HEK293 (cell line): ENCODE data around the gene FSTL5.

Source experiments
- CTCF ChIA-PET: fragments of 350-600 bp; formaldehyde crosslinking; extraction: SDS; loops from one replicate; lab custom pipeline; 2021; ENCODE audit warnings: antibody characterized with exemption; lab: Yijun Ruan, JAX
- POLR2A ChIA-PET: fragments of 300-600 bp; formaldehyde crosslinking; extraction: SDS; loops from one replicate; lab custom pipeline; 2020; ENCODE audit warnings: antibody characterized with exemption, inconsistent platforms; lab: Yijun Ruan, JAX
- H3K27ac ChIP-seq: fragments of 200-500 bp; sonication (Bioruptor generic); 2 replicates; pipeline ENCODE4 v1.5.1; 2014; ENCODE audit warnings: low read depth, low read length, control low read depth, inconsistent platforms; ENCODE audit errors: extremely low read depth
- H3K36me3 ChIP-seq, 2 experiments: fragments of 200-500 bp in 1 of 2; sonication (Bioruptor generic) in 1 of 2; 1 replicate in 1 of 2; 2 replicates in 1 of 2; pipeline ENCODE4 v1.5.1; 2014 to 2017; ENCODE audit warnings: inconsistent platforms in 2 of 2, low read length in 2 of 2; ENCODE audit not compliant: control insufficient read depth in 2 of 2, insufficient read depth in 1 of 2
- H3K4me1 ChIP-seq: fragments of 200-500 bp; sonication (Bioruptor generic); 2 replicates; pipeline ENCODE4 v1.5.1; 2014; ENCODE audit warnings: mild to moderate bottlenecking, low read length, inconsistent platforms; ENCODE audit not compliant: control insufficient read depth, insufficient read depth
- H3K4me3 ChIP-seq: 2 replicates; pipeline ENCODE4 v1.5.1; 2011; ENCODE audit warnings: low read depth, mild to moderate bottlenecking, control low read depth, low read length, moderate library complexity
- H3K9me3 ChIP-seq: fragments of 200-500 bp; sonication (Bioruptor generic); 2 replicates; pipeline ENCODE4 v1.5.1; 2014; ENCODE audit warnings: low read depth, low read length, inconsistent platforms; ENCODE audit not compliant: control insufficient read depth, insufficient read depth
- GLI2 ChIP-seq: fragments of 450-650 bp; formaldehyde crosslinking; IDR thresholded peaks from 2 replicates; pipeline ENCODE4; 2017; ENCODE audit warnings: missing biosample characterization, missing genetic modification characterization, low read depth, borderline replicate concordance
- KLF16 ChIP-seq: fragments of 450-650 bp; formaldehyde crosslinking; IDR thresholded peaks from 2 replicates; pipeline ENCODE4 v1.5.1; 2017; ENCODE audit warnings: missing biosample characterization, missing genetic modification characterization
- SETDB1 ChIP-seq: IDR thresholded peaks from one replicate; pipeline ENCODE4 v1.6.1; 2017; ENCODE audit warnings: mild to moderate bottlenecking, low read length, moderate library complexity, mixed read lengths; ENCODE audit not compliant: insufficient read length
- SP7 ChIP-seq: fragments of 450-650 bp; formaldehyde crosslinking; IDR thresholded peaks from 2 replicates; pipeline ENCODE4 v1.5.1; 2016; ENCODE audit warnings: missing biosample characterization, missing genetic modification characterization
- ZBTB17 ChIP-seq: fragments of 450-650 bp; formaldehyde crosslinking; IDR thresholded peaks from 2 replicates; pipeline ENCODE4 v1.5.1; 2016; ENCODE audit warnings: missing biosample characterization, missing genetic modification characterization
- ZNF132 ChIP-seq: fragments of 450-650 bp; formaldehyde crosslinking; IDR thresholded peaks from 2 replicates; pipeline ENCODE4 v1.5.1; 2017; ENCODE audit warnings: missing biosample characterization, missing genetic modification characterization, borderline replicate concordance
- ZNF138 ChIP-seq: fragments of 450-650 bp; formaldehyde crosslinking; IDR thresholded peaks from 2 replicates; pipeline ENCODE4 v1.5.1; 2016; ENCODE audit warnings: missing biosample characterization, missing genetic modification characterization, borderline replicate concordance
- ZNF155 ChIP-seq: fragments of 450-650 bp; formaldehyde crosslinking; IDR thresholded peaks from 2 replicates; pipeline ENCODE4 v1.5.1; 2016; ENCODE audit warnings: missing biosample characterization, missing genetic modification characterization
- ZNF214 ChIP-seq: fragments of 450-650 bp; formaldehyde crosslinking; IDR thresholded peaks from 2 replicates; pipeline ENCODE4 v1.5.1; 2017; ENCODE audit warnings: missing biosample characterization, mild to moderate bottlenecking, missing genetic modification characterization, borderline replicate concordance
- ZNF292 ChIP-seq: fragments of 450-650 bp; formaldehyde crosslinking; IDR thresholded peaks from 2 replicates; pipeline ENCODE4 v1.5.1; 2016; ENCODE audit warnings: low read depth, missing biosample characterization, missing genetic modification characterization, borderline replicate concordance
- ZNF366 ChIP-seq: fragments of 450-650 bp; formaldehyde crosslinking; conservative IDR thresholded peaks from 2 replicates; pipeline ENCODE4 v1.5.1; 2016; ENCODE audit warnings: missing biosample characterization, missing genetic modification characterization
- ZNF404 ChIP-seq: fragments of 450-650 bp; formaldehyde crosslinking; IDR thresholded peaks from 2 replicates; pipeline ENCODE4 v1.5.1; 2017; ENCODE audit warnings: missing biosample characterization, missing genetic modification characterization
- ZNF433 ChIP-seq: fragments of 450-650 bp; formaldehyde crosslinking; IDR thresholded peaks from 2 replicates; pipeline ENCODE4 v1.5.1; 2016; ENCODE audit warnings: missing biosample characterization, missing genetic modification characterization, low read depth
- ZNF585B ChIP-seq: fragments of 450-650 bp; formaldehyde crosslinking; IDR thresholded peaks from 2 replicates; pipeline ENCODE4 v1.5.1; 2016; ENCODE audit warnings: missing biosample characterization, missing genetic modification characterization
- ZNF701 ChIP-seq: fragments of 450-650 bp; formaldehyde crosslinking; IDR thresholded peaks from 2 replicates; pipeline ENCODE4 v1.5.1; 2016; ENCODE audit warnings: missing biosample characterization, missing genetic modification characterization
- ZNF76 ChIP-seq: fragments of 450-650 bp; formaldehyde crosslinking; IDR thresholded peaks from 2 replicates; pipeline ENCODE4; 2016; ENCODE audit warnings: low read depth, missing biosample characterization, missing genetic modification characterization, borderline replicate concordance
- TF ChIP-seq, protein P1 (sequence below): fragments of 450-650 bp; formaldehyde crosslinking; IDR thresholded peaks from 2 replicates; pipeline ENCODE4 v1.5.1; 2016; ENCODE audit warnings: missing biosample characterization, missing genetic modification characterization
- TF ChIP-seq, protein P2 (sequence below): fragments of 450-650 bp; formaldehyde crosslinking; conservative IDR thresholded peaks from 2 replicates; pipeline ENCODE4 v1.5.1; 2016; ENCODE audit warnings: low read depth, missing biosample characterization, missing genetic modification characterization
- TF ChIP-seq, protein P3 (sequence below): fragments of 450-650 bp; formaldehyde crosslinking; IDR thresholded peaks from 2 replicates; pipeline ENCODE4 v1.5.1; 2016; ENCODE audit warnings: missing biosample characterization, missing genetic modification characterization
- TF ChIP-seq, protein P4 (sequence below): fragments of 450-650 bp; formaldehyde crosslinking; IDR thresholded peaks from 2 replicates; pipeline ENCODE4 v1.5.1; 2016; ENCODE audit warnings: missing biosample characterization, missing genetic modification characterization, borderline replicate concordance

FSTL5 gene

DNA sequence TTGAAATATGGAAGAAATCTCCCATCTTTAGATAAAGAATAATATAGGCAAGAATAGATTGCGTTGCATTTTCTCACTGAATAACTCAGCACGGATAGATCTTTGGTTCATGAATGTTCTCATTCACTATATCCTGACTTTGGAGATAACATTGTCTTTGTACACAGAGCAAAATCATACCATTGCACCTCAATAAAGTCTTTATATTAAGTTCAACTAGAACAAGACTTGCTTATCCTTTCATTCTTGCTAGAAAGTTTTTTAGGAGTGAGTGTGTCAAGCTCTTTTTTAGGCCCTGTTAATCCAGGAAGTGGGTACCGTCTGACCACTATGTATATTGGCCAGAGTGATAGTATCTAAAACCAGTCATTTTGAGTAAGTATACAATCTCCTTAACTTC is 658.7 kb downstream of the FSTL5 start:
- POLR2A ChIA-PET: no interaction called here
- H3K36me3 ChIP-seq: no peaks in the 10 kb centered on the region
- TF ChIP-seq ZNF366 (no peak), SP7 (tag by site-specific recombination) (no peak), ZNF433 (no peak), ZNF76 (tag by site-specific recombination) (no peak), ZNF132 (tag by site-specific recombination) (no peak), ZNF138 (tag by site-specific recombination) (no peak), ZBTB17 (tag by site-specific recombination) (no peak), SETDB1 (no peak), ZNF585B (tag by site-specific recombination) (no peak), ZNF701 (tag by site-specific recombination) (no peak), ZNF292 (tag by site-specific recombination) (no peak), GLI2 (tag by site-specific recombination) (no peak), KLF16 (no peak), ZNF214 (no peak), ZNF404 (tag by site-specific recombination) (no peak), ZNF155 (tag by site-specific recombination) (no peak)
- TF ChIP-seq, protein P1, sequence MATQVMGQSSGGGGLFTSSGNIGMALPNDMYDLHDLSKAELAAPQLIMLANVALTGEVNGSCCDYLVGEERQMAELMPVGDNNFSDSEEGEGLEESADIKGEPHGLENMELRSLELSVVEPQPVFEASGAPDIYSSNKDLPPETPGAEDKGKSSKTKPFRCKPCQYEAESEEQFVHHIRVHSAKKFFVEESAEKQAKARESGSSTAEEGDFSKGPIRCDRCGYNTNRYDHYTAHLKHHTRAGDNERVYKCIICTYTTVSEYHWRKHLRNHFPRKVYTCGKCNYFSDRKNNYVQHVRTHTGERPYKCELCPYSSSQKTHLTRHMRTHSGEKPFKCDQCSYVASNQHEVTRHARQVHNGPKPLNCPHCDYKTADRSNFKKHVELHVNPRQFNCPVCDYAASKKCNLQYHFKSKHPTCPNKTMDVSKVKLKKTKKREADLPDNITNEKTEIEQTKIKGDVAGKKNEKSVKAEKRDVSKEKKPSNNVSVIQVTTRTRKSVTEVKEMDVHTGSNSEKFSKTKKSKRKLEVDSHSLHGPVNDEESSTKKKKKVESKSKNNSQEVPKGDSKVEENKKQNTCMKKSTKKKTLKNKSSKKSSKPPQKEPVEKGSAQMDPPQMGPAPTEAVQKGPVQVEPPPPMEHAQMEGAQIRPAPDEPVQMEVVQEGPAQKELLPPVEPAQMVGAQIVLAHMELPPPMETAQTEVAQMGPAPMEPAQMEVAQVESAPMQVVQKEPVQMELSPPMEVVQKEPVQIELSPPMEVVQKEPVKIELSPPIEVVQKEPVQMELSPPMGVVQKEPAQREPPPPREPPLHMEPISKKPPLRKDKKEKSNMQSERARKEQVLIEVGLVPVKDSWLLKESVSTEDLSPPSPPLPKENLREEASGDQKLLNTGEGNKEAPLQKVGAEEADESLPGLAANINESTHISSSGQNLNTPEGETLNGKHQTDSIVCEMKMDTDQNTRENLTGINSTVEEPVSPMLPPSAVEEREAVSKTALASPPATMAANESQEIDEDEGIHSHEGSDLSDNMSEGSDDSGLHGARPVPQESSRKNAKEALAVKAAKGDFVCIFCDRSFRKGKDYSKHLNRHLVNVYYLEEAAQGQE (tag by site-specific recombination): no peak
- TF ChIP-seq, protein P2, sequence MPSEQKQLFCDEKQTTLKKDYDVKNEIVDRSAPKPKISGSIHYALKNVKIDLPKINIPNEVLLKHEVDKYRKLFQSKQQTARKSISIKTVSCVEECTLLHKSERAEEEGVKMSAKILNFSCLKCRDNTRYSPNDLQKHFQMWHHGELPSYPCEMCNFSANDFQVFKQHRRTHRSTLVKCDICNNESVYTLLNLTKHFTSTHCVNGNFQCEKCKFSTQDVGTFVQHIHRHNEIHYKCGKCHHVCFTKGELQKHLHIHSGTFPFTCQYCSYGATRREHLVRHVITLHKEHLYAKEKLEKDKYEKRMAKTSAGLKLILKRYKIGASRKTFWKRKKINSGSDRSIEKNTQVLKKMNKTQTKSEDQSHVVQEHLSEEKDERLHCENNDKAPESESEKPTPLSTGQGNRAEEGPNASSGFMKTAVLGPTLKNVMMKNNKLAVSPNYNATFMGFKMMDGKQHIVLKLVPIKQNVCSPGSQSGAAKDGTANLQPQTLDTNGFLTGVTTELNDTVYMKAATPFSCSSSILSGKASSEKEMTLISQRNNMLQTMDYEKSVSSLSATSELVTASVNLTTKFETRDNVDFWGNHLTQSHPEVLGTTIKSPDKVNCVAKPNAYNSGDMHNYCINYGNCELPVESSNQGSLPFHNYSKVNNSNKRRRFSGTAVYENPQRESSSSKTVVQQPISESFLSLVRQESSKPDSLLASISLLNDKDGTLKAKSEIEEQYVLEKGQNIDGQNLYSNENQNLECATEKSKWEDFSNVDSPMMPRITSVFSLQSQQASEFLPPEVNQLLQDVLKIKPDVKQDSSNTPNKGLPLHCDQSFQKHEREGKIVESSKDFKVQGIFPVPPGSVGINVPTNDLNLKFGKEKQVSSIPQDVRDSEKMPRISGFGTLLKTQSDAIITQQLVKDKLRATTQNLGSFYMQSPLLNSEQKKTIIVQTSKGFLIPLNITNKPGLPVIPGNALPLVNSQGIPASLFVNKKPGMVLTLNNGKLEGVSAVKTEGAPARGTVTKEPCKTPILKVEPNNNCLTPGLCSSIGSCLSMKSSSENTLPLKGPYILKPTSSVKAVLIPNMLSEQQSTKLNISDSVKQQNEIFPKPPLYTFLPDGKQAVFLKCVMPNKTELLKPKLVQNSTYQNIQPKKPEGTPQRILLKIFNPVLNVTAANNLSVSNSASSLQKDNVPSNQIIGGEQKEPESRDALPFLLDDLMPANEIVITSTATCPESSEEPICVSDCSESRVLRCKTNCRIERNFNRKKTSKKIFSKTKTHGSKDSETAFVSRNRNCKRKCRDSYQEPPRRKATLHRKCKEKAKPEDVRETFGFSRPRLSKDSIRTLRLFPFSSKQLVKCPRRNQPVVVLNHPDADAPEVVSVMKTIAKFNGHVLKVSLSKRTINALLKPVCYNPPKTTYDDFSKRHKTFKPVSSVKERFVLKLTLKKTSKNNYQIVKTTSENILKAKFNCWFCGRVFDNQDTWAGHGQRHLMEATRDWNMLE (tag by site-specific recombination): no peak
- TF ChIP-seq, protein P3, sequence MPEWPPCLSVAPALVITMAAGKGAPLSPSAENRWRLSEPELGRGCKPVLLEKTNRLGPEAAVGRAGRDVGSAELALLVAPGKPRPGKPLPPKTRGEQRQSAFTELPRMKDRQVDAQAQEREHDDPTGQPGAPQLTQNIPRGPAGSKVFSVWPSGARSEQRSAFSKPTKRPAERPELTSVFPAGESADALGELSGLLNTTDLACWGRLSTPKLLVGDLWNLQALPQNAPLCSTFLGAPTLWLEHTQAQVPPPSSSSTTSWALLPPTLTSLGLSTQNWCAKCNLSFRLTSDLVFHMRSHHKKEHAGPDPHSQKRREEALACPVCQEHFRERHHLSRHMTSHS (tag by site-specific recombination): no peak
- TF ChIP-seq, protein P4, sequence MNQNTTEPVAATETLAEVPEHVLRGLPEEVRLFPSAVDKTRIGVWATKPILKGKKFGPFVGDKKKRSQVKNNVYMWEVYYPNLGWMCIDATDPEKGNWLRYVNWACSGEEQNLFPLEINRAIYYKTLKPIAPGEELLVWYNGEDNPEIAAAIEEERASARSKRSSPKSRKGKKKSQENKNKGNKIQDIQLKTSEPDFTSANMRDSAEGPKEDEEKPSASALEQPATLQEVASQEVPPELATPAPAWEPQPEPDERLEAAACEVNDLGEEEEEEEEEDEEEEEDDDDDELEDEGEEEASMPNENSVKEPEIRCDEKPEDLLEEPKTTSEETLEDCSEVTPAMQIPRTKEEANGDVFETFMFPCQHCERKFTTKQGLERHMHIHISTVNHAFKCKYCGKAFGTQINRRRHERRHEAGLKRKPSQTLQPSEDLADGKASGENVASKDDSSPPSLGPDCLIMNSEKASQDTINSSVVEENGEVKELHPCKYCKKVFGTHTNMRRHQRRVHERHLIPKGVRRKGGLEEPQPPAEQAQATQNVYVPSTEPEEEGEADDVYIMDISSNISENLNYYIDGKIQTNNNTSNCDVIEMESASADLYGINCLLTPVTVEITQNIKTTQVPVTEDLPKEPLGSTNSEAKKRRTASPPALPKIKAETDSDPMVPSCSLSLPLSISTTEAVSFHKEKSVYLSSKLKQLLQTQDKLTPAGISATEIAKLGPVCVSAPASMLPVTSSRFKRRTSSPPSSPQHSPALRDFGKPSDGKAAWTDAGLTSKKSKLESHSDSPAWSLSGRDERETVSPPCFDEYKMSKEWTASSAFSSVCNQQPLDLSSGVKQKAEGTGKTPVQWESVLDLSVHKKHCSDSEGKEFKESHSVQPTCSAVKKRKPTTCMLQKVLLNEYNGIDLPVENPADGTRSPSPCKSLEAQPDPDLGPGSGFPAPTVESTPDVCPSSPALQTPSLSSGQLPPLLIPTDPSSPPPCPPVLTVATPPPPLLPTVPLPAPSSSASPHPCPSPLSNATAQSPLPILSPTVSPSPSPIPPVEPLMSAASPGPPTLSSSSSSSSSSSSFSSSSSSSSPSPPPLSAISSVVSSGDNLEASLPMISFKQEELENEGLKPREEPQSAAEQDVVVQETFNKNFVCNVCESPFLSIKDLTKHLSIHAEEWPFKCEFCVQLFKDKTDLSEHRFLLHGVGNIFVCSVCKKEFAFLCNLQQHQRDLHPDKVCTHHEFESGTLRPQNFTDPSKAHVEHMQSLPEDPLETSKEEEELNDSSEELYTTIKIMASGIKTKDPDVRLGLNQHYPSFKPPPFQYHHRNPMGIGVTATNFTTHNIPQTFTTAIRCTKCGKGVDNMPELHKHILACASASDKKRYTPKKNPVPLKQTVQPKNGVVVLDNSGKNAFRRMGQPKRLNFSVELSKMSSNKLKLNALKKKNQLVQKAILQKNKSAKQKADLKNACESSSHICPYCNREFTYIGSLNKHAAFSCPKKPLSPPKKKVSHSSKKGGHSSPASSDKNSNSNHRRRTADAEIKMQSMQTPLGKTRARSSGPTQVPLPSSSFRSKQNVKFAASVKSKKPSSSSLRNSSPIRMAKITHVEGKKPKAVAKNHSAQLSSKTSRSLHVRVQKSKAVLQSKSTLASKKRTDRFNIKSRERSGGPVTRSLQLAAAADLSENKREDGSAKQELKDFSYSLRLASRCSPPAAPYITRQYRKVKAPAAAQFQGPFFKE (tag by site-specific recombination): no peak
- TF ChIP-seq, all 188 proteins: peak for 0

More for the DNA sequence above, 658.7 kb downstream of the FSTL5 start:
- Histone ChIP-seq H3K9me3 (no peaks in the 10 kb centered on the region), H3K27ac (no peak overlapping the region), H3K4me3 (no peak overlapping the region), H3K4me1 (no peaks in the 10 kb centered on the region)
- CTCF ChIA-PET: no interaction called here
